ENCODE measurements around the gene LIF.

Gene LIF

GRCh38 chr22:30262917-30263741, 16.6 kb upstream of the LIF start:
- peak; percentile 62 for DNase-seq

GRCh38 chr22:30262112-30262511, 15.6 kb upstream of the LIF start:
- DNase-seq: no peak

GRCh38 chr22:30261134-30261533, 14.6 kb upstream of the LIF start:
- DNase-seq: no peak

- no peak for DNase-seq
These were observed 14.1 kb upstream of the LIF start for GRCh38 chr22:30260682-30261081.

GRCh38 chr22:30260276-30260675, 13.7 kb upstream of the LIF start:
- DNase-seq: no peak

- no peak for DNase-seq
These were observed 7.8 kb upstream of the LIF start for GRCh38 chr22:30254314-30254713.

- no peak for DNase-seq
These were observed 6.8 kb upstream of the LIF start for GRCh38 chr22:30253205-30253852.

- DNase-seq: no peak
These were observed 6.0 kb upstream of the LIF start for GRCh38 chr22:30252411-30253204.

GRCh38 chr22:30251711-30252110, 5.2 kb upstream of the LIF start:
- DNase-seq: no peak

- peak; percentile 11 for DNase-seq
These were observed 4.2 kb upstream of the LIF start for GRCh38 chr22:30250661-30251267.

GRCh38 chr22:30250039-30250565, 3.5 kb upstream of the LIF start:
- DNase-seq: no peak

GRCh38 chr22:30249049-30250038, 2.8 kb upstream of the LIF start:
- no peak for DNase-seq

- DNase-seq: no peak
These were observed 1.9 kb upstream of the LIF start for GRCh38 chr22:30248484-30248883.

- DNase-seq: no peak
These were observed 1.4 kb upstream of the LIF start for GRCh38 chr22:30247974-30248373.

GRCh38 chr22:30247561-30247960, 1.0 kb upstream of the LIF start:
- DNase-seq: no peak

- DNase-seq: no peak
These were observed 336 bp upstream of the LIF start for GRCh38 chr22:30246814-30247376.

- DNase-seq: no peak
These were observed 1.2 kb downstream of the LIF start for GRCh38 chr22:30245181-30245984.

GRCh38 chr22:30244641-30245040, 1.9 kb downstream of the LIF start:
- DNase-seq: no peak

GRCh38 chr22:30244066-30244465, 2.5 kb downstream of the LIF start:
- DNase-seq: no peak

- no peak for DNase-seq
These were observed 2.9 kb downstream of the LIF start for GRCh38 chr22:30243661-30244060.

Data from NK-92 treated with Interleukin-12 subunit alpha and Interleukin-12 subunit beta, amount 100 ng/mL, for 24 hours (cell line).